Measurements from ENCODE around the gene CRTAC1. TPM values are rescaled to one million over a fixed set of nuclear protein-coding genes. Genes with fewer than 3 reads are reported as not detected.

Gene CRTAC1, protein sequence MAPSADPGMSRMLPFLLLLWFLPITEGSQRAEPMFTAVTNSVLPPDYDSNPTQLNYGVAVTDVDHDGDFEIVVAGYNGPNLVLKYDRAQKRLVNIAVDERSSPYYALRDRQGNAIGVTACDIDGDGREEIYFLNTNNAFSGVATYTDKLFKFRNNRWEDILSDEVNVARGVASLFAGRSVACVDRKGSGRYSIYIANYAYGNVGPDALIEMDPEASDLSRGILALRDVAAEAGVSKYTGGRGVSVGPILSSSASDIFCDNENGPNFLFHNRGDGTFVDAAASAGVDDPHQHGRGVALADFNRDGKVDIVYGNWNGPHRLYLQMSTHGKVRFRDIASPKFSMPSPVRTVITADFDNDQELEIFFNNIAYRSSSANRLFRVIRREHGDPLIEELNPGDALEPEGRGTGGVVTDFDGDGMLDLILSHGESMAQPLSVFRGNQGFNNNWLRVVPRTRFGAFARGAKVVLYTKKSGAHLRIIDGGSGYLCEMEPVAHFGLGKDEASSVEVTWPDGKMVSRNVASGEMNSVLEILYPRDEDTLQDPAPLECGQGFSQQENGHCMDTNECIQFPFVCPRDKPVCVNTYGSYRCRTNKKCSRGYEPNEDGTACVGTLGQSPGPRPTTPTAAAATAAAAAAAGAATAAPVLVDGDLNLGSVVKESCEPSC
- 0.52 and 0.68 TPM in 2 replicates for polyA plus RNA-seq (2013)

DNA sequence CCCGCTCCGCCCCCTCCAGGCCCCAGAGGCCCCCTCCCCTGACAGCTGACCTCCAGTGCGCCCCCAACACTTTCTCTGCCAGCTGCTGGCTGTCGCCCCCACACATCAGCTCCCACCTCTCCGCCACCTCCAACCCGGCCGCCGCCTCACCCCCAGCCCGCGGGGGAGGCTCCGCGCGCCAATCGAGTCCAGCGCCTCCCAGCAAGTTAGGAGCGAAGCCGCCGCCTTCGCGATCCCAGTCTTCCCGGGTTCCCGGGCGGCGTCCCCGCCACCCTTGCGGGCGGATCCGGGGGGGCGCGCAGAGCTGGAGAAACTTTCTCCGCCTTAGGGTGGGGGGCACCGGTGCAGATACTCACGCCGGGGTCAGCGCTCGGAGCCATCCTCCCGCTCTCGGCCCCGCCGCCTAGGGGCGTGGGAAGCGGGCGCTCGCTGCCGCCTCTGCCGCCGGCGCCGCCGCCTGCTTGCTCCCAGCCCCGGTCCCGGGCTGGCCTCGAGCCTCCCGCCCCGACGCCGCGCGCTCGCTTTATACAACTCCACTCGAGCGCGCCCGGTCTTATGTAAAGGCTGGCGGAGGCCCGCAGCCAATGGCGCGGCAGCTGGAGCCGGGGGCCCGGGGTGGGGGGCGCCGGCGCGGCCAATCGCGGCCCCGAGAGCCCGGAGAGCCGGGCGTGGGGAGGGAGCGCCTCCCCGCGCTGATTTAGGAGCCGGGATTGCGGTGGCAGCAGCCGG is at the start of gene CRTAC1:
Gene CRTAC1, minus strand, starts transcription at position 529 of the 729 bp plus-strand sequence. Its CDS starts 149 bp downstream, at position 380.
- no peak within 1 kb of the TSS for H2BK12ac ChIP-seq (ENCODE audit: low read length)
- H3K18ac ChIP-seq (ENCODE audit: low read length), result no peak within 1 kb of the TSS
- H4K8ac ChIP-seq (ENCODE audit: low read depth, low read length), result no peak within 1 kb of the TSS

GRCh38 chr10:98078774-98079173 is 48.4 kb upstream of the CRTAC1 start:
- H3K4ac ChIP-seq (ENCODE audit: low read depth, low read length), result no peak overlapping the region
- H3K14ac ChIP-seq (ENCODE audit: low read length), result no peak overlapping the region
- H2BK12ac ChIP-seq (ENCODE audit: low read length), result no peak overlapping the region
- H3K4me2 ChIP-seq (ENCODE audit: low read length), result no peak overlapping the region
- WGBS (ENCODE audit: extremely low coverage, insufficient coverage, insufficient read length), result no CpG with 5 or more reads among the region's 1 CpG
- no peak overlapping the region for H3K4me3 ChIP-seq (ENCODE audit: low read depth, low read length)
- H3K9me3 ChIP-seq (ENCODE audit: insufficient read depth, low read depth, low read length), result no peaks in the 10 kb centered on the region
- H4K91ac ChIP-seq (ENCODE audit: low read depth, low read length), result no peak overlapping the region
- no peaks in the 10 kb centered on the region for H3K79me2 ChIP-seq (ENCODE audit: control insufficient read depth, insufficient read depth, low read length, poor library complexity)
- no peak overlapping the region for H4K12ac ChIP-seq (ENCODE audit: low read depth, low read length)
- DNase-seq, result no peak
- H3K4me1 ChIP-seq (ENCODE audit: control insufficient read depth in 1 of 2, insufficient read depth in 2 of 2, low read length in 2 of 2), result no peaks in the 10 kb centered on the region
- no peak overlapping the region for H2BK120ac ChIP-seq (ENCODE audit: insufficient read depth, low read length, poor library complexity)
- H3K23ac ChIP-seq (ENCODE audit: low read length), result no peak overlapping the region
- no peak overlapping the region for H2AK5ac ChIP-seq (ENCODE audit: low read length)
- no peak overlapping the region for H3K9ac ChIP-seq (ENCODE audit: low read length)
- no peak overlapping the region for H3K18ac ChIP-seq (ENCODE audit: low read length)
- H3K36me3 ChIP-seq (ENCODE audit: control insufficient read depth in 1 of 2, insufficient read depth in 2 of 2, low read length in 2 of 2), result no peaks in the 10 kb centered on the region
- H3K27me3 ChIP-seq (ENCODE audit: insufficient read depth, low read length), result no peaks in the 10 kb centered on the region
- H2BK5ac ChIP-seq (ENCODE audit: low read depth, low read length, poor library complexity), result no peak overlapping the region
- no peak overlapping the region for H2AFZ ChIP-seq (ENCODE audit: insufficient read depth, low read length, poor library complexity)
- no peak overlapping the region for H4K8ac ChIP-seq (ENCODE audit: low read depth, low read length)
- no peaks in the 10 kb centered on the region for H3K79me1 ChIP-seq (ENCODE audit: low read length)
- H3K27ac ChIP-seq (ENCODE audit: low read depth, low read length), result no peak overlapping the region

More for the DNA sequence above, at the start of gene CRTAC1:
- Histone ChIP-seq H3K23ac (ENCODE audit: low read length) (no peak within 1 kb of the TSS), H3K79me1 (ENCODE audit: low read length) (no peaks in the 10 kb centered on the region), H3K36me3 (ENCODE audit: control insufficient read depth in 1 of 2, insufficient read depth in 2 of 2, low read length in 2 of 2) (no peaks in the 10 kb centered on the region), H2AFZ (ENCODE audit: insufficient read depth, low read length, poor library complexity) (peak within 1 kb of the TSS; percentile 24), H3K4me1 (ENCODE audit: control insufficient read depth in 1 of 2, insufficient read depth in 2 of 2, low read length in 2 of 2) (peaks cover 7 to 11% of the 10 kb centered on the region in 2 experiments), H3K14ac (ENCODE audit: low read length) (no peak within 1 kb of the TSS), H2BK120ac (ENCODE audit: insufficient read depth, low read length, poor library complexity) (no peak within 1 kb of the TSS), H3K4ac (ENCODE audit: low read depth, low read length) (no peak within 1 kb of the TSS), H3K9ac (ENCODE audit: low read length) (no peak within 1 kb of the TSS), H3K27me3 (ENCODE audit: insufficient read depth, low read length) (peaks cover 54% of the 10 kb centered on the region), H3K4me3 (ENCODE audit: low read depth, low read length) (peak within 1 kb of the TSS; percentile 55), H2BK5ac (ENCODE audit: low read depth, low read length, poor library complexity) (no peak within 1 kb of the TSS), H3K9me3 (ENCODE audit: insufficient read depth, low read depth, low read length) (peaks cover 5% of the 10 kb centered on the region), H3K27ac (ENCODE audit: low read depth, low read length) (no peak within 1 kb of the TSS), H4K91ac (ENCODE audit: low read depth, low read length) (no peak within 1 kb of the TSS), H3K79me2 (ENCODE audit: control insufficient read depth, insufficient read depth, low read length, poor library complexity) (no peaks in the 10 kb centered on the region), H4K12ac (ENCODE audit: low read depth, low read length) (no peak within 1 kb of the TSS), H3K4me2 (ENCODE audit: low read length) (peak within 1 kb of the TSS; percentile 85), H2AK5ac (ENCODE audit: low read length) (no peak within 1 kb of the TSS)
- no peak for DNase-seq
- WGBS (ENCODE audit: extremely low coverage, insufficient coverage, insufficient read length), result no CpG with 5 or more reads among the region's 86 CpGs

DNA sequence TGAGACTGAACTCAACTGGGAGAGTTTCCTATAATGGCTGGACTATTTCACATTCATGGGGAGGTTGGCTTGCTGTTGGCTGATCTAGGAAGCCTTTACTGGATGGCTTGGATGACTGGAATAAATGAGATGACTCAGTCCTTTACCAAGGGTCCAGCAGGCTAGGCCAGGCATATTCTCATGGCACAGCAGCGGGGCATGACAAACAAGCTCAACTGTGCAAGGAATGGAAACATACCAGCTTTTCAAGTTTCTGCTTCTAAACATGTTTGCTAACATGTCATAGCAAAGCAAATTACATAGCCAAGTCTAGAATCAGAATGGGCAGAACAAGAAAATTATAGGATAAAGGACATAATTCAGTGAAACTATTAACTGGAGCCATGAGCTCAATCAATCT is 46.8 kb upstream of the CRTAC1 start:
- no peaks in the 10 kb centered on the region for H3K36me3 ChIP-seq (ENCODE audit: control insufficient read depth in 1 of 2, insufficient read depth in 2 of 2, low read length in 2 of 2)
- H3K4ac ChIP-seq (ENCODE audit: low read depth, low read length), result no peak overlapping the region
- no peak overlapping the region for H3K18ac ChIP-seq (ENCODE audit: low read length)
- H3K27ac ChIP-seq (ENCODE audit: low read depth, low read length), result no peak overlapping the region
- peak; percentile 69 to 94 for DNase-seq
- no peak overlapping the region for H3K4me3 ChIP-seq (ENCODE audit: low read depth, low read length)
- no peaks in the 10 kb centered on the region for H3K4me1 ChIP-seq (ENCODE audit: control insufficient read depth in 1 of 2, insufficient read depth in 2 of 2, low read length in 2 of 2)
- H3K23ac ChIP-seq (ENCODE audit: low read length), result no peak overlapping the region
- no peaks in the 10 kb centered on the region for H3K79me1 ChIP-seq (ENCODE audit: low read length)
- H2BK5ac ChIP-seq (ENCODE audit: low read depth, low read length, poor library complexity), result no peak overlapping the region
- no peak overlapping the region for H3K9ac ChIP-seq (ENCODE audit: low read length)
- no peak overlapping the region for H2BK12ac ChIP-seq (ENCODE audit: low read length)
- no peaks in the 10 kb centered on the region for H3K27me3 ChIP-seq (ENCODE audit: insufficient read depth, low read length)
- no CpG with 5 or more reads among the region's 1 CpG for WGBS (ENCODE audit: extremely low coverage, insufficient coverage, insufficient read length)
- no peak overlapping the region for H4K8ac ChIP-seq (ENCODE audit: low read depth, low read length)
- H3K9me3 ChIP-seq (ENCODE audit: insufficient read depth, low read depth, low read length), result no peaks in the 10 kb centered on the region
- no peak overlapping the region for H4K91ac ChIP-seq (ENCODE audit: low read depth, low read length)
- H4K12ac ChIP-seq (ENCODE audit: low read depth, low read length), result no peak overlapping the region
- no peak overlapping the region for H3K4me2 ChIP-seq (ENCODE audit: low read length)
- no peak overlapping the region for H3K14ac ChIP-seq (ENCODE audit: low read length)
- no peak overlapping the region for H2AFZ ChIP-seq (ENCODE audit: insufficient read depth, low read length, poor library complexity)
- H3K79me2 ChIP-seq (ENCODE audit: control insufficient read depth, insufficient read depth, low read length, poor library complexity), result no peaks in the 10 kb centered on the region
- H2AK5ac ChIP-seq (ENCODE audit: low read length), result no peak overlapping the region
- no peak overlapping the region for H2BK120ac ChIP-seq (ENCODE audit: insufficient read depth, low read length, poor library complexity)

GRCh38 chr10:98076086-98076485 is 45.7 kb upstream of the CRTAC1 start:
- Histone ChIP-seq H2BK12ac (ENCODE audit: low read length) (no peak overlapping the region), H4K12ac (ENCODE audit: low read depth, low read length) (no peak overlapping the region), H4K91ac (ENCODE audit: low read depth, low read length) (no peak overlapping the region), H3K4ac (ENCODE audit: low read depth, low read length) (no peak overlapping the region), H3K4me3 (ENCODE audit: low read depth, low read length) (no peak overlapping the region), H3K23ac (ENCODE audit: low read length) (no peak overlapping the region), H2AK5ac (ENCODE audit: low read length) (no peak overlapping the region), H3K79me1 (ENCODE audit: low read length) (no peaks in the 10 kb centered on the region), H2AFZ (ENCODE audit: insufficient read depth, low read length, poor library complexity) (no peak overlapping the region), H3K27ac (ENCODE audit: low read depth, low read length) (no peak overlapping the region), H3K4me2 (ENCODE audit: low read length) (no peak overlapping the region), H3K4me1 (ENCODE audit: control insufficient read depth in 1 of 2, insufficient read depth in 2 of 2, low read length in 2 of 2) (no peaks in the 10 kb centered on the region), H4K8ac (ENCODE audit: low read depth, low read length) (no peak overlapping the region), H3K14ac (ENCODE audit: low read length) (no peak overlapping the region), H3K27me3 (ENCODE audit: insufficient read depth, low read length) (no peaks in the 10 kb centered on the region), H3K79me2 (ENCODE audit: control insufficient read depth, insufficient read depth, low read length, poor library complexity) (no peaks in the 10 kb centered on the region), H2BK5ac (ENCODE audit: low read depth, low read length, poor library complexity) (no peak overlapping the region), H2BK120ac (ENCODE audit: insufficient read depth, low read length, poor library complexity) (no peak overlapping the region), H3K18ac (ENCODE audit: low read length) (no peak overlapping the region), H3K9ac (ENCODE audit: low read length) (no peak overlapping the region), H3K36me3 (ENCODE audit: control insufficient read depth in 1 of 2, insufficient read depth in 2 of 2, low read length in 2 of 2) (no peaks in the 10 kb centered on the region), H3K9me3 (ENCODE audit: insufficient read depth, low read depth, low read length) (no peaks in the 10 kb centered on the region)
- WGBS (ENCODE audit: extremely low coverage, insufficient coverage, insufficient read length), result no CpG with 5 or more reads among the region's 7 CpGs
- no peak for DNase-seq

Data from trophoblast cell (in vitro differentiated cells and primary cell).